ENCODE data around the gene EGLN2.

EGLN2 gene

GRCh38 chr19:40800339-40800996 is 1.5 kb downstream of the EGLN2 start:
- TF ChIP-seq CTCF (IDR thresholded peaks at IDR 0.05) (no peak), ZFX (IDR thresholded peaks at IDR 0.05; ENCODE audit: borderline replicate concordance) (no peak)
- peak overlapping the region; percentile 85 for H3K27ac ChIP-seq

GRCh38 chr19:40800997-40801377 is 2.0 kb downstream of the EGLN2 start:
- TF ChIP-seq CTCF (IDR thresholded peaks at IDR 0.05) (no peak), ZFX (IDR thresholded peaks at IDR 0.05; ENCODE audit: borderline replicate concordance) (no peak)
- H3K27ac ChIP-seq: no peak overlapping the region

GRCh38 chr19:40801426-40802299 is 2.7 kb downstream of the EGLN2 start:
- peak overlapping the region; percentile 56 for H3K27ac ChIP-seq
- TF ChIP-seq ZFX (IDR thresholded peaks at IDR 0.05; ENCODE audit: borderline replicate concordance) (no peak), CTCF (IDR thresholded peaks at IDR 0.05) (no peak)

- TF ChIP-seq CTCF (IDR thresholded peaks at IDR 0.05) (no peak), ZFX (IDR thresholded peaks at IDR 0.05; ENCODE audit: borderline replicate concordance) (no peak)
- peak overlapping the region; percentile 56 for H3K27ac ChIP-seq
Measured at GRCh38 chr19:40802300-40803169, 3.5 kb downstream of the EGLN2 start.

- H3K27ac ChIP-seq: peak overlapping the region; percentile 56
- TF ChIP-seq ZFX (IDR thresholded peaks at IDR 0.05; ENCODE audit: borderline replicate concordance) (no peak), CTCF (IDR thresholded peaks at IDR 0.05) (no peak)
Measured at GRCh38 chr19:40803170-40803856, 4.3 kb downstream of the EGLN2 start.

GRCh38 chr19:40803857-40804782 is 5.1 kb downstream of the EGLN2 start:
- TF ChIP-seq CTCF (IDR thresholded peaks at IDR 0.05): no peak
- TF ChIP-seq ZFX (IDR thresholded peaks at IDR 0.05; ENCODE audit: borderline replicate concordance): no peak
- H3K27ac ChIP-seq: peak overlapping the region; percentile 56
